HEK293 (cell line): ENCODE results near the gene CPXM1.

Experiments
- CTCF ChIA-PET: fragments of 350-600 bp; formaldehyde crosslinking; extraction: SDS; loops from one replicate; lab custom pipeline; 2021; ENCODE audit warnings: antibody characterized with exemption; lab: Yijun Ruan, JAX
- POLR2A ChIA-PET: fragments of 300-600 bp; formaldehyde crosslinking; extraction: SDS; loops from one replicate; lab custom pipeline; 2020; ENCODE audit warnings: antibody characterized with exemption, inconsistent platforms; lab: Yijun Ruan, JAX
- H3K27ac ChIP-seq: fragments of 200-500 bp; sonication (Bioruptor generic); 2 replicates; pipeline ENCODE4 v1.5.1; 2014; ENCODE audit warnings: low read depth, low read length, control low read depth, inconsistent platforms; ENCODE audit errors: extremely low read depth
- H3K36me3 ChIP-seq, 2 experiments: fragments of 200-500 bp in 1 of 2; sonication (Bioruptor generic) in 1 of 2; 1 replicate in 1 of 2; 2 replicates in 1 of 2; pipeline ENCODE4 v1.5.1; 2014 to 2017; ENCODE audit warnings: inconsistent platforms in 2 of 2, low read length in 2 of 2; ENCODE audit not compliant: control insufficient read depth in 2 of 2, insufficient read depth in 1 of 2
- H3K4me1 ChIP-seq: fragments of 200-500 bp; sonication (Bioruptor generic); 2 replicates; pipeline ENCODE4 v1.5.1; 2014; ENCODE audit warnings: mild to moderate bottlenecking, low read length, inconsistent platforms; ENCODE audit not compliant: control insufficient read depth, insufficient read depth
- H3K4me3 ChIP-seq: 2 replicates; pipeline ENCODE4 v1.5.1; 2011; ENCODE audit warnings: low read depth, mild to moderate bottlenecking, control low read depth, low read length, moderate library complexity
- H3K9me3 ChIP-seq: fragments of 200-500 bp; sonication (Bioruptor generic); 2 replicates; pipeline ENCODE4 v1.5.1; 2014; ENCODE audit warnings: low read depth, low read length, inconsistent platforms; ENCODE audit not compliant: control insufficient read depth, insufficient read depth
- GLIS1 ChIP-seq: fragments of 450-650 bp; formaldehyde crosslinking; IDR thresholded peaks from 2 replicates; pipeline ENCODE4 v1.5.1; 2016; ENCODE audit warnings: missing biosample characterization, missing genetic modification characterization
- HIC1 ChIP-seq: fragments of 450-650 bp; formaldehyde crosslinking; IDR thresholded peaks from 2 replicates; pipeline ENCODE4 v1.5.1; 2016; ENCODE audit warnings: missing biosample characterization, missing genetic modification characterization
- KLF17 ChIP-seq: fragments of 450-650 bp; formaldehyde crosslinking; IDR thresholded peaks from 2 replicates; pipeline ENCODE4 v1.5.1; 2016; ENCODE audit warnings: missing biosample characterization, missing genetic modification characterization
- OVOL3 ChIP-seq: fragments of 450-650 bp; formaldehyde crosslinking; IDR thresholded peaks from 2 replicates; pipeline ENCODE4 v1.5.1; 2016; ENCODE audit warnings: missing biosample characterization, missing genetic modification characterization
- SALL2 ChIP-seq: fragments of 450-650 bp; formaldehyde crosslinking; IDR thresholded peaks from 2 replicates; pipeline ENCODE4 v1.5.0; 2017; ENCODE audit warnings: missing biosample characterization, mild to moderate bottlenecking, missing genetic modification characterization, borderline replicate concordance
- SETDB1 ChIP-seq: IDR thresholded peaks from one replicate; pipeline ENCODE4 v1.6.1; 2017; ENCODE audit warnings: mild to moderate bottlenecking, low read length, moderate library complexity, mixed read lengths; ENCODE audit not compliant: insufficient read length
- SP2 ChIP-seq: fragments of 450-650 bp; formaldehyde crosslinking; IDR thresholded peaks from 2 replicates; pipeline ENCODE4 v1.5.1; 2016; ENCODE audit warnings: missing biosample characterization, missing genetic modification characterization
- ZBTB1 ChIP-seq: fragments of 450-650 bp; formaldehyde crosslinking; IDR thresholded peaks from 2 replicates; pipeline ENCODE4 v1.5.1; 2016; ENCODE audit warnings: missing biosample characterization, missing genetic modification characterization
- ZBTB44 ChIP-seq: fragments of 450-650 bp; IDR thresholded peaks from 2 replicates; pipeline ENCODE4 v1.5.1; 2018; ENCODE audit warnings: missing biosample characterization, mild to moderate bottlenecking, missing genetic modification characterization
- ZEB2 ChIP-seq: fragments of 450-650 bp; formaldehyde crosslinking; IDR thresholded peaks from 2 replicates; pipeline ENCODE4 v1.5.1; 2016; ENCODE audit warnings: missing biosample characterization, missing genetic modification characterization
- ZFP41 ChIP-seq: fragments of 450-650 bp; formaldehyde crosslinking; IDR thresholded peaks from 2 replicates; pipeline ENCODE4 v1.5.1; 2016; ENCODE audit warnings: missing biosample characterization, missing genetic modification characterization, borderline replicate concordance
- ZNF112 ChIP-seq: fragments of 450-650 bp; formaldehyde crosslinking; IDR thresholded peaks from 2 replicates; pipeline ENCODE4 v1.5.0; 2017; ENCODE audit warnings: missing biosample characterization, missing genetic modification characterization
- ZNF121 ChIP-seq: fragments of 450-650 bp; formaldehyde crosslinking; IDR thresholded peaks from 2 replicates; pipeline ENCODE4 v1.5.1; 2016; ENCODE audit warnings: missing biosample characterization, missing genetic modification characterization
- ZNF404 ChIP-seq: fragments of 450-650 bp; formaldehyde crosslinking; IDR thresholded peaks from 2 replicates; pipeline ENCODE4 v1.5.1; 2017; ENCODE audit warnings: missing biosample characterization, missing genetic modification characterization
- ZNF449 ChIP-seq: fragments of 450-650 bp; formaldehyde crosslinking; IDR thresholded peaks from 2 replicates; pipeline ENCODE4 v1.5.1; 2017; ENCODE audit warnings: missing biosample characterization, mild to moderate bottlenecking, missing genetic modification characterization, moderate library complexity
- ZNF555 ChIP-seq: fragments of 450-650 bp; formaldehyde crosslinking; conservative IDR thresholded peaks from 2 replicates; pipeline ENCODE4 v1.5.1; 2017; ENCODE audit warnings: missing biosample characterization, mild to moderate bottlenecking, missing genetic modification characterization, inconsistent platforms
- ZNF560 ChIP-seq: fragments of 450-650 bp; formaldehyde crosslinking; IDR thresholded peaks from 2 replicates; pipeline ENCODE4 v1.5.1; 2017; ENCODE audit warnings: missing biosample characterization, missing genetic modification characterization, borderline replicate concordance
- ZNF600 ChIP-seq: fragments of 450-650 bp; formaldehyde crosslinking; IDR thresholded peaks from 2 replicates; pipeline ENCODE4 v1.5.1; 2016; ENCODE audit warnings: missing biosample characterization, missing genetic modification characterization
- ZNF660 ChIP-seq: fragments of 450-650 bp; IDR thresholded peaks from 2 replicates; pipeline ENCODE4 v1.5.1; 2018; ENCODE audit warnings: missing biosample characterization, mild to moderate bottlenecking, missing genetic modification characterization
- ZSCAN16 ChIP-seq: fragments of 450-650 bp; formaldehyde crosslinking; IDR thresholded peaks from 2 replicates; pipeline ENCODE4 v1.5.1; 2016; ENCODE audit warnings: missing biosample characterization, missing genetic modification characterization

Gene CPXM1

GRCh38 chr20:2768632-2769015 lies 31.8 kb downstream of the CPXM1 start:
- CTCF ChIA-PET: interaction anchor here (0.6 to 1.3 kb wide), 3 partner anchors 16 to 122 kb away, joined by 3 to 5 read pairs (median 3); no protein-coding TSS in a partner anchor
- POLR2A ChIA-PET: no interaction called here
- no peaks in the 10 kb centered on the region for H3K4me1 ChIP-seq
- no peak overlapping the region for H3K27ac ChIP-seq
- H3K9me3 ChIP-seq: no peaks in the 10 kb centered on the region
- no peak for TF ChIP-seq ZNF112
- no peak for TF ChIP-seq ZNF600 (tag by site-specific recombination)
- no peak for TF ChIP-seq ZNF560 (tag by site-specific recombination)
- TF ChIP-seq SP2 (tag by site-specific recombination): no peak
- no peak for TF ChIP-seq SALL2 (tag by site-specific recombination)
- no peak for TF ChIP-seq OVOL3
- no peak for TF ChIP-seq KLF17 (tag by site-specific recombination)
- no peak for TF ChIP-seq ZNF121 (tag by site-specific recombination)
- no peak for TF ChIP-seq ZFP41 (tag by site-specific recombination)
- no peak for TF ChIP-seq ZSCAN16 (tag by site-specific recombination)
- TF ChIP-seq ZNF555 (tag by site-specific recombination): no peak
- no peak for TF ChIP-seq ZBTB44 (tag by site-specific recombination)
- no peak for TF ChIP-seq SETDB1
- no peak for TF ChIP-seq ZNF404 (tag by site-specific recombination)
- no peak for TF ChIP-seq ZNF449 (tag by site-specific recombination)
- TF ChIP-seq ZEB2: no peak
- TF ChIP-seq GLIS1 (tag by site-specific recombination): no peak
- TF ChIP-seq ZNF660 (tag by site-specific recombination): no peak
- no peak for TF ChIP-seq HIC1 (tag by site-specific recombination)
- no peak for TF ChIP-seq ZBTB1 (tag by site-specific recombination)
- no peaks in the 10 kb centered on the region for H3K36me3 ChIP-seq
- H3K4me3 ChIP-seq: no peak overlapping the region
